MM.1S (cell line): ENCODE results near the gene MFAP2.

Experiments
- DNase-seq: peaks from one replicate; pipeline ENCODE4 v3.0.0-alpha.2; 2015
- H2AFZ ChIP-seq: fragments of 300-600 bp; sonication (generic); 2 replicates; pipeline ENCODE4 v1.6.0; 2016; ENCODE audit warnings: antibody characterized with exemption, low read length
- H3F3A ChIP-seq: fragments of 300-600 bp; sonication (generic); 2 replicates; pipeline ENCODE4 v1.6.1; 2016; ENCODE audit warnings: mild to moderate bottlenecking, antibody characterized with exemption, low read length, moderate library complexity, mixed read lengths; ENCODE audit not compliant: insufficient read depth
- H3K27ac ChIP-seq: fragments of 300-600 bp; sonication (generic); 2 replicates; pipeline ENCODE4 v1.5.1; 2016; ENCODE audit warnings: mild to moderate bottlenecking, low read length
- H3K27me3 ChIP-seq: fragments of 300-600 bp; sonication (generic); replicated peaks from 2 replicates; pipeline ENCODE4 v1.6.0; 2016; ENCODE audit warnings: low read length; ENCODE audit not compliant: insufficient read depth
- H3K36me3 ChIP-seq: fragments of 300-600 bp; sonication (generic); replicated peaks from 2 replicates; pipeline ENCODE4 v1.6.1; 2016; ENCODE audit warnings: mild to moderate bottlenecking, low read length, mixed read lengths; ENCODE audit not compliant: insufficient read depth
- H3K4me1 ChIP-seq: fragments of 300-600 bp; sonication (generic); 2 replicates; pipeline ENCODE4 v1.6.1; 2016; ENCODE audit warnings: low read length, mixed read lengths
- H3K4me2 ChIP-seq: fragments of 300-600 bp; sonication (generic); 2 replicates; pipeline ENCODE4 v1.6.0; 2016; ENCODE audit warnings: low read depth, low read length
- H3K4me3 ChIP-seq: fragments of 300-600 bp; sonication (generic); 2 replicates; pipeline ENCODE4 v1.5.1; 2016; ENCODE audit warnings: low read length, mixed read lengths
- H3K79me2 ChIP-seq: fragments of 300-600 bp; sonication (generic); 2 replicates; pipeline ENCODE4 v1.6.1; 2016; ENCODE audit warnings: mixed run types, low read length, mixed read lengths
- H3K9ac ChIP-seq: fragments of 300-600 bp; sonication (generic); 2 replicates; pipeline ENCODE4 v1.6.1; 2016; ENCODE audit warnings: low read length, mixed read lengths
- H3K9me2 ChIP-seq: fragments of 300-600 bp; sonication (generic); replicated peaks from 2 replicates; pipeline ENCODE4 v1.6.1; 2016; ENCODE audit warnings: mild to moderate bottlenecking, low read length, mixed read lengths; ENCODE audit not compliant: insufficient read depth
- H3K9me3 ChIP-seq: fragments of 300-600 bp; sonication (generic); replicated peaks from 2 replicates; pipeline ENCODE4 v1.6.1; 2016; ENCODE audit warnings: mild to moderate bottlenecking, low read length, mixed read lengths; ENCODE audit not compliant: insufficient read depth
- H4K20me1 ChIP-seq: fragments of 300-600 bp; sonication (generic); 2 replicates; pipeline ENCODE4 v1.6.1; 2016; ENCODE audit warnings: mild to moderate bottlenecking, low read length, moderate library complexity, mixed read lengths; ENCODE audit not compliant: insufficient read depth
- CTCF ChIP-seq: fragments of 300-600 bp; sonication (generic); IDR thresholded peaks from 2 replicates; pipeline ENCODE4 v1.5.1; 2016; ENCODE audit warnings: antibody characterized with exemption, low read length, mixed read lengths
- EZH2 ChIP-seq: fragments of 300-600 bp; sonication (generic); optimal IDR thresholded peaks from 2 replicates; pipeline ENCODE3; 2017; ENCODE audit warnings: low read depth, mild to moderate bottlenecking, antibody characterized with exemption, low read length, mixed read lengths
- EZH2phosphoT487 ChIP-seq: fragments of 300-600 bp; sonication (generic); IDR thresholded peaks from 2 replicates; pipeline ENCODE4 v1.6.1; 2018; ENCODE audit warnings: antibody characterized with exemption, low read length

MFAP2 gene

DNA sequence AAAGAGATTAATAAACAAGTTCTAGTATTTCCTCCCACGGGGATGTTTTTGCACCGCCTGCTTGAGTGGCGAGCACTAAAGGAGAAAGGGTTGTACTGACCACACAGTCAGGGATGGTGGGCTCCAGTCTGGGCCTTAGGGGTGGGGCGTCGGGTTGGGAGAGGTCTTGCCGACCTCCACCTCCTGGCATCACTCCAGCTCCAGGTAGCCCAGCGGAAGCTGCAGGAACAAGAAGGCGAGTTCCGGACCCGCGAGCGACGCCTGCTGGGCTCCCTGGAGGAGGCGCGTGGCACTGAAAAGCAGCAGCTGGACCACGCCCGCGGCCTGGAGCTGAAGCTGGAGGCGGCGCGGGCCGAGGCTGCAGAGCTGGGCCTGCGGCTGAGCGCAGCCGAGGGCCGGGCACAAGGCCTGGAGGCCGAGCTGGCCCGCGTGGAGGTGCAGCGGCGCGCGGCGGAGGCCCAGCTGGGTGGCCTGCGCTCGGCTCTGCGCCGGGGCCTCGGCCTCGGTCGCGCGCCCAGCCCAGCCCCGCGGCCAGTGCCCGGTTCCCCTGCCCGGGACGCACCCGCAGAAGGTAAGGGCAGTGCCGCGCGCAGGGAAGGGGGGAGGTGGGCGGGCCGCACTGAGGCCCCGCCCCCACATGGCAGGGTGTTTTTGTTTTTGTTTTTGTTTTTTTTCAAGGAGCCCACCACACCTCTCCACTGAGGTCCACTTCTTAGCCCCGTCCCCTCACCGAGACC, 19.7 kb downstream of the MFAP2 start:
- peak overlapping the region; percentile 95 for H3K4me2 ChIP-seq
- H3K79me2 ChIP-seq, result no peaks in the 10 kb centered on the region
- peak; percentile 87 for DNase-seq
- no peaks in the 10 kb centered on the region for H3K27me3 ChIP-seq
- H4K20me1 ChIP-seq, result no peaks in the 10 kb centered on the region
- peak overlapping the region; percentile 99 for H2AFZ ChIP-seq
- H3K36me3 ChIP-seq, result no peaks in the 10 kb centered on the region
- H3K4me3 ChIP-seq, result peak overlapping the region; percentile 72
- peaks cover 4% of the 10 kb centered on the region; the same call in 1 of the 2 replicates for H3F3A ChIP-seq
- no peaks in the 10 kb centered on the region for H3K9me3 ChIP-seq
- no peaks in the 10 kb centered on the region for H3K4me1 ChIP-seq
- no peak overlapping the region for H3K27ac ChIP-seq
- no peaks in the 10 kb centered on the region for H3K9me2 ChIP-seq
- peak overlapping the region; percentile 42; the same call in 1 of the 2 replicates for H3K9ac ChIP-seq
- TF ChIP-seq CTCF (peak; percentile 72), EZH2 (no peak)

DNA sequence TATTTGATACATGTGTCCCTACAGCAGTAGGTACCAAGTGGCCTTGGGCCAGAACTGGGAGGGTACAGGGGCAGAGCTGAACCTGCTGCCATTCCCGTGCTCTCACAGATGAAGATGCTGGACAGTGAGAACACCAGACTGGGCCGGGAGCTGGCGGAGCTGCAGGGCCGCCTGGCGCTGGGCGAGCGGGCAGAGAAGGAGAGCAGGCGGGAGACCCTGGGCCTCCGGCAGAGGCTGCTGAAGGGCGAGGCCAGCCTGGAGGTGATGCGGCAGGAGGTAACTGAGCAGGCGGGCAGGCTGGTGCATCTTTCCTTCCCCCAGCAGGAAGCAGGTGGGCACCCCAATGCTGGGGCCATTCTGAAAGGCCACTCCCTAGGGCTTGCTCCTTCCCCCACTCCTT, 21.9 kb downstream of the MFAP2 start:
- no peaks in the 10 kb centered on the region for H3K27me3 ChIP-seq
- H3K9me2 ChIP-seq, result no peaks in the 10 kb centered on the region

DNA sequence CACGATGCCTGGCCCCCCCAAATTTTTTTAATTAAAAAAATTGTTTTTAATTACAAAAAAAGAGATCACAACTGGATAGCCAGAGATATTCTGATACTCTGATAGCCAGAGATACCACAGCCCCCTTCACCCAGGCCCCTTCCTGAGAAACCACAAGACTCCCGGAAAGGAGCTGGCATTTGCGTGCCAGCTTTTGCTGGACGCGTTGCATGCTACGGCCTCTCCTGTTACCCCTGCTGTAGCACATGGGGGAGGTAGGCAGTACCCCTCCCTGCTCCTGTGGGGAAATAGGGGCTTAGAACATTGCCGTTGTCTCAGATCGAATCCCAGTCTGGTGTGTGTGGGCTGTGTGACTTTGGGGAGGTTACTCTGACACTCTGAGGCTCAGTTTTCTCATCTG, 22.7 kb downstream of the MFAP2 start:
- no peaks in the 10 kb centered on the region for H3K36me3 ChIP-seq
- H3K27me3 ChIP-seq, result no peaks in the 10 kb centered on the region
- TF ChIP-seq CTCF, result no peak
- TF ChIP-seq EZH2phosphoT487, result no peak
- no peak for TF ChIP-seq EZH2
- peaks cover 4% of the 10 kb centered on the region; the same call in 1 of the 2 replicates for H3F3A ChIP-seq
- no peak overlapping the region for H3K4me3 ChIP-seq
- H3K9me2 ChIP-seq, result no peaks in the 10 kb centered on the region
- no peak overlapping the region for H3K27ac ChIP-seq
- H2AFZ ChIP-seq, result no peak overlapping the region
- H3K9ac ChIP-seq, result no peak overlapping the region
- no peaks in the 10 kb centered on the region for H3K79me2 ChIP-seq
- no peaks in the 10 kb centered on the region for H3K9me3 ChIP-seq
- H4K20me1 ChIP-seq, result no peaks in the 10 kb centered on the region
- no peak overlapping the region for H3K4me2 ChIP-seq
- H3K4me1 ChIP-seq, result no peaks in the 10 kb centered on the region
- DNase-seq, result no peak

More for the DNA sequence above, 21.9 kb downstream of the MFAP2 start:
- no peaks in the 10 kb centered on the region for H3K4me1 ChIP-seq
- H3K4me3 ChIP-seq, result no peak overlapping the region
- H3K9ac ChIP-seq, result no peak overlapping the region
- H4K20me1 ChIP-seq, result no peaks in the 10 kb centered on the region
- no peak overlapping the region for H3K27ac ChIP-seq
- H3K79me2 ChIP-seq, result no peaks in the 10 kb centered on the region
- DNase-seq, result no peak
- H3K36me3 ChIP-seq, result no peaks in the 10 kb centered on the region
- no peak overlapping the region for H2AFZ ChIP-seq
- H3K4me2 ChIP-seq, result no peak overlapping the region
- H3F3A ChIP-seq, result peaks cover 4% of the 10 kb centered on the region; the same call in 1 of the 2 replicates
- TF ChIP-seq EZH2phosphoT487 (no peak), CTCF (no peak)
- no peaks in the 10 kb centered on the region for H3K9me3 ChIP-seq
